H9 (cell line): ENCODE measurements around the gene PRTFDC1. TPM values are rescaled to one million over a fixed set of nuclear protein-coding genes. Genes with fewer than 3 reads are reported as not detected.

Experiments
- DNase-seq: peaks from one replicate; pipeline ENCODE4 v3.0.0-alpha.2; 2017
- H2AFZ ChIP-seq: one replicate; pipeline ENCODE4 v1.6.1; 2013; ENCODE audit warnings: mild to moderate bottlenecking, low read length, control low read depth, moderate library complexity
- H2AK5ac ChIP-seq: 2 replicates; pipeline ENCODE4 v1.6.1; 2013; ENCODE audit warnings: low read length, control low read depth, mixed read lengths; ENCODE audit not compliant: insufficient read length
- H2BK120ac ChIP-seq: one replicate; pipeline ENCODE4 v1.6.1; 2013; ENCODE audit warnings: low read depth, mild to moderate bottlenecking, low read length, control low read depth, inconsistent platforms; ENCODE audit not compliant: poor library complexity, severe bottlenecking
- H2BK12ac ChIP-seq: 2 replicates; pipeline ENCODE4 v1.6.1; 2013; ENCODE audit warnings: low read length, control low read depth, mixed read lengths, low read depth; ENCODE audit not compliant: insufficient read length
- H2BK15ac ChIP-seq: 2 replicates; pipeline ENCODE4 v1.6.1; 2013; ENCODE audit warnings: low read depth, low read length, control low read depth
- H2BK20ac ChIP-seq: one replicate; pipeline ENCODE4 v1.6.1; 2013; ENCODE audit warnings: low read depth, mild to moderate bottlenecking, low read length, control low read depth, inconsistent platforms; ENCODE audit not compliant: poor library complexity, severe bottlenecking
- H2BK5ac ChIP-seq: 2 replicates; pipeline ENCODE4 v1.6.1; 2013; ENCODE audit warnings: low read length, control low read depth, mixed read lengths; ENCODE audit not compliant: insufficient read length
- H3K14ac ChIP-seq: 2 replicates; pipeline ENCODE4 v1.6.1; 2013; ENCODE audit warnings: low read length, control low read depth; ENCODE audit not compliant: insufficient read depth
- H3K18ac ChIP-seq: 2 replicates; pipeline ENCODE4 v1.6.1; 2013; ENCODE audit warnings: low read depth, mild to moderate bottlenecking, mixed read lengths, low read length, control low read depth; ENCODE audit not compliant: insufficient read length
- H3K23ac ChIP-seq: 2 replicates; pipeline ENCODE4 v1.6.1; 2013; ENCODE audit warnings: low read length, control low read depth, mixed read lengths, low read depth; ENCODE audit not compliant: insufficient read length
- H3K23me2 ChIP-seq: 2 replicates; pipeline ENCODE4 v1.6.1; 2013; ENCODE audit warnings: low read depth, mild to moderate bottlenecking, mixed read lengths, low read length, control low read depth; ENCODE audit not compliant: insufficient read length, poor library complexity, severe bottlenecking
- H3K27ac ChIP-seq: 2 replicates; pipeline ENCODE4 v1.5.1; 2013; ENCODE audit warnings: low read length, control low read depth, mixed read lengths, low read depth; ENCODE audit not compliant: insufficient read length
- H3K27me3 ChIP-seq: 2 replicates; pipeline ENCODE4 v1.6.1; 2013; ENCODE audit warnings: low read length, control low read depth, inconsistent platforms; ENCODE audit not compliant: insufficient read depth
- H3K4ac ChIP-seq: 2 replicates; pipeline ENCODE4 v1.6.1; 2013; ENCODE audit warnings: low read depth, mild to moderate bottlenecking, control low read depth, inconsistent platforms, low read length, moderate library complexity
- H3K4me1 ChIP-seq: 2 replicates; pipeline ENCODE4 v1.6.1; 2013; ENCODE audit warnings: low read length, control low read depth, inconsistent platforms; ENCODE audit not compliant: insufficient read depth
- H3K4me2 ChIP-seq: 2 replicates; pipeline ENCODE4 v1.6.1; 2013; ENCODE audit warnings: low read length, control low read depth, mixed read lengths; ENCODE audit not compliant: insufficient read length, insufficient read depth
- H3K56ac ChIP-seq: 2 replicates; pipeline ENCODE4 v1.6.1; 2013; ENCODE audit warnings: low read depth, mild to moderate bottlenecking, mixed read lengths, low read length, control low read depth; ENCODE audit not compliant: insufficient read length
- H3K79me1 ChIP-seq: 2 replicates; pipeline ENCODE4 v1.6.1; 2013; ENCODE audit warnings: low read depth, mild to moderate bottlenecking, moderate library complexity, low read length, control low read depth, inconsistent platforms; ENCODE audit not compliant: insufficient read depth, poor library complexity, severe bottlenecking
- H3K79me2 ChIP-seq: 2 replicates; pipeline ENCODE4 v1.6.1; 2013; ENCODE audit warnings: low read length, control low read depth, inconsistent platforms; ENCODE audit not compliant: insufficient read depth
- H3K9ac ChIP-seq: 2 replicates; pipeline ENCODE4 v1.6.1; 2013; ENCODE audit warnings: low read length, control low read depth, mixed read lengths; ENCODE audit not compliant: insufficient read length; ENCODE audit errors: extremely low read depth
- H3K9me3 ChIP-seq: one replicate; pipeline ENCODE4 v1.6.1; 2013; ENCODE audit warnings: low read depth, low read length, inconsistent platforms; ENCODE audit not compliant: control insufficient read depth
- H3T11ph ChIP-seq: one replicate; pipeline ENCODE4 v1.6.1; 2013; ENCODE audit warnings: mild to moderate bottlenecking, low read length, control low read depth, inconsistent platforms
- H4K20me1 ChIP-seq: one replicate; pipeline ENCODE4 v1.6.1; 2013; ENCODE audit not compliant: control insufficient read depth, insufficient read length, insufficient read depth
- H4K5ac ChIP-seq: 2 replicates; pipeline ENCODE4 v1.6.1; 2013; ENCODE audit warnings: low read depth, mild to moderate bottlenecking, mixed read lengths, low read length, control low read depth; ENCODE audit not compliant: insufficient read length
- H4K8ac ChIP-seq: replicated peaks from 2 replicates; pipeline ENCODE4 v1.6.1; 2013; ENCODE audit warnings: low read length, control low read depth, mixed read lengths, low read depth; ENCODE audit not compliant: insufficient read length
- H4K91ac ChIP-seq: 2 replicates; pipeline ENCODE4 v1.6.1; 2013; ENCODE audit warnings: low read depth, mild to moderate bottlenecking, moderate library complexity, mixed read lengths, low read length, control low read depth; ENCODE audit not compliant: insufficient read length
- H3K27ac Mint-ChIP-seq, 3 experiments: 2 replicates in 2 of 3; 3 replicates in 1 of 3; pipeline ENCODE4 v1.8.0; 2020 to 2021; ENCODE audit warnings: mixed read lengths in 3 of 3, mild to moderate bottlenecking in 1 of 3, moderate library complexity in 1 of 3
- H3K27me3 Mint-ChIP-seq: 2 replicates; pipeline ENCODE4 v1.8.0; 2021; ENCODE audit warnings: low read depth, mild to moderate bottlenecking, moderate library complexity, mixed read lengths
- H3K36me3 Mint-ChIP-seq, 3 experiments: 2 replicates in 2 of 3; 3 replicates in 1 of 3; pipeline ENCODE4 v1.8.0; 2020 to 2021; ENCODE audit warnings: low read depth in 3 of 3, mixed read lengths in 3 of 3; ENCODE audit not compliant: insufficient read depth in 1 of 3
- H3K4me1 Mint-ChIP-seq, 2 experiments: 2 replicates each; pipeline ENCODE4 v1.8.0; 2020; ENCODE audit warnings: mixed read lengths in 2 of 2
- H3K4me3 Mint-ChIP-seq, 2 experiments: 2 replicates in 1 of 2; 3 replicates in 1 of 2; pipeline ENCODE4 v1.8.0; 2020 to 2021; ENCODE audit warnings: mild to moderate bottlenecking in 2 of 2, mixed read lengths in 2 of 2, moderate library complexity in 1 of 2
- H3K9me3 Mint-ChIP-seq, 2 experiments: 2 replicates in 1 of 2; 3 replicates in 1 of 2; pipeline ENCODE4 v1.8.0; 2020; ENCODE audit warnings: mild to moderate bottlenecking in 2 of 2, mixed read lengths in 2 of 2, moderate library complexity in 1 of 2
- WGBS: extraction: QIAGEN DNeasy Blood & Tissue Kit; methylation state at CpG from one replicate; pipeline ENCODE4 v1.1.7; 2013; ENCODE audit warnings: missing lambda C conversion rate, low lambda C conversion rate, mixed read lengths; ENCODE audit not compliant: insufficient read length; ENCODE audit errors: extremely low coverage; 5-methylcytosine and 5-hydroxymethylcytosine counted together
- total RNA-seq: library from RNA; stranded (reverse); gene quantifications from 2 replicates; pipeline ENCODE4 v1.2.1, GENCODE V29; 2021
- TF ChIP-seq, protein P1 (sequence below): fragments of 200-600 bp; sonication (generic); conservative IDR thresholded peaks from 3 replicates; pipeline ENCODE4 v1.8.0; 2021; ENCODE audit warnings: antibody characterized with exemption, mild to moderate bottlenecking

PRTFDC1 gene
- total RNA-seq, 1 experiment from 2014 or later = 7.5 TPM

DNA sequence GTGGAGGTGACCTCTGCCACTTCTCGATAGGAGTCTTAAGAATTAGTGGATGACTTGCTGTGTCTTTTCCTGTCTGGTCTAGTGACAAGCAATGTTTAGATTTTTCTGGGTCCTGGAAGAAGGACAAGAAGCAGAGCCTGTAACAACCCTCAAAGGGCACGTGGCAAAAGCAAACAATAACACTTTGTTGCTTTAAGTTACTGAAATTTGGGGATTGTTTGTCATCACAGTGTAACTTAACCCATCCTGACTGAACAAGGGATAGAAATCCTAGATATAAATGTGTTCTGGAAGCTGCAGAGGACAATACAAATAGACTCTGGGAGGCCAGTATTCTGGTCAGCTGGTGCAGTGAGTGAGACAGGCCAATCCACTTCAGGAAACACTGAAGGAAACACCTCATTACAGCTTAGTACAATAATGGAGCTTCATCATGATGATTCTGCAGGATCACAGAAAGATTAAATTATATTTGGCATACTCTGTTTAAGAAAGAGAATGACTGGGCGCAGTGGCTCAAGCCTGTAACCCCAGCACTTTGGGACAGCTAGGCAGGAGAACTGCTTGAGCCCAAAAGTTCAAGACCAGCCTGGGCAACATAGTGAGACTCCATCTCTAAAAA is 40.2 kb upstream of the PRTFDC1 start:
- Mint-ChIP-seq H3K36me3 (no peaks in the 10 kb centered on the region), H3K9me3 (no peaks in the 10 kb centered on the region), H3K27me3 (no peaks in the 10 kb centered on the region)

More for the DNA sequence above, 40.2 kb upstream of the PRTFDC1 start:
- Histone ChIP-seq H3K27ac (no peak overlapping the region), H2AFZ (no peak overlapping the region), H3K14ac (no peak overlapping the region), H4K20me1 (no peaks in the 10 kb centered on the region), H3T11ph (no peak overlapping the region), H2BK5ac (no peak overlapping the region), H4K5ac (no peak overlapping the region), H3K9me3 (no peaks in the 10 kb centered on the region), H2AK5ac (no peak overlapping the region), H2BK15ac (no peak overlapping the region), H3K4me2 (no peak overlapping the region), H3K4ac (no peak overlapping the region), H3K18ac (no peak overlapping the region), H2BK20ac (no peak overlapping the region), H2BK120ac (no peak overlapping the region), H3K9ac (no peak overlapping the region), H3K79me1 (no peaks in the 10 kb centered on the region), H3K56ac (no peak overlapping the region), H3K23me2 (no peaks in the 10 kb centered on the region), H4K91ac (no peak overlapping the region), H3K23ac (no peak overlapping the region), H4K8ac (no peak overlapping the region), H3K4me1 (no peaks in the 10 kb centered on the region), H2BK12ac (no peak overlapping the region), H3K79me2 (no peaks in the 10 kb centered on the region), H3K27me3 (no peaks in the 10 kb centered on the region)
- H3K4me3 Mint-ChIP-seq = no peak overlapping the region
- H3K27ac Mint-ChIP-seq = no peak overlapping the region
- no peak for DNase-seq
- TF ChIP-seq, protein P1, sequence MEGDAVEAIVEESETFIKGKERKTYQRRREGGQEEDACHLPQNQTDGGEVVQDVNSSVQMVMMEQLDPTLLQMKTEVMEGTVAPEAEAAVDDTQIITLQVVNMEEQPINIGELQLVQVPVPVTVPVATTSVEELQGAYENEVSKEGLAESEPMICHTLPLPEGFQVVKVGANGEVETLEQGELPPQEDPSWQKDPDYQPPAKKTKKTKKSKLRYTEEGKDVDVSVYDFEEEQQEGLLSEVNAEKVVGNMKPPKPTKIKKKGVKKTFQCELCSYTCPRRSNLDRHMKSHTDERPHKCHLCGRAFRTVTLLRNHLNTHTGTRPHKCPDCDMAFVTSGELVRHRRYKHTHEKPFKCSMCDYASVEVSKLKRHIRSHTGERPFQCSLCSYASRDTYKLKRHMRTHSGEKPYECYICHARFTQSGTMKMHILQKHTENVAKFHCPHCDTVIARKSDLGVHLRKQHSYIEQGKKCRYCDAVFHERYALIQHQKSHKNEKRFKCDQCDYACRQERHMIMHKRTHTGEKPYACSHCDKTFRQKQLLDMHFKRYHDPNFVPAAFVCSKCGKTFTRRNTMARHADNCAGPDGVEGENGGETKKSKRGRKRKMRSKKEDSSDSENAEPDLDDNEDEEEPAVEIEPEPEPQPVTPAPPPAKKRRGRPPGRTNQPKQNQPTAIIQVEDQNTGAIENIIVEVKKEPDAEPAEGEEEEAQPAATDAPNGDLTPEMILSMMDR = no peak
- WGBS = no CpG with 5 or more reads among the region's 3 CpGs
- no peaks in the 10 kb centered on the region for H3K4me1 Mint-ChIP-seq
